CD4-positive, alpha-beta T cell treated with Interleukin-4 for 4 hours (primary cell): ENCODE data around the gene LPCAT2.
"Not testable (repeated sequence)": the region's sequence is repeated elsewhere in the genome, so short reads cannot be mapped to it uniquely, and the experiment has no call there.

Source experiments
- DNase-seq: peaks from one replicate; pipeline ENCODE4 v3.0.0-alpha.2; 2020

Gene LPCAT2

DNA sequence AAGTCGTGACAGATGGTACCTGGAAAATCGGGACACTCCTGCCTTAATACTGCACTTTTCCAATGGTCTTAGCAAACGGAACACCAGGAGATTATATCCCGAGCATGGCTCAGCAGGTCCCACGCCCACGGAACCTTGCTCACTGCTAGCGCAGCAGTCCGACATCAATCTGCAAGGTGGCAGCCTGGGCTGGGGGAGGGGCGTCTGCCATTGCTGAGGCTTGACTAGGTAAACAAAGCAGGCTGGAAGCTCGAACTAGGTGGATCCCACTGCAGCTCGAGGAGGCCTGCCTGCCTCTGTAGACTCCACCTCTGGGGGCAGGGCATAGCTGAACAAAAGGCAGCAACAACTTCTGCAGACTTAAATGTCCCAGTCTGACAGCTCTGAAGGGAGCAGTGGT is 106.8 kb downstream of the LPCAT2 start:
- DNase-seq: not testable (repeated sequence)

DNA sequence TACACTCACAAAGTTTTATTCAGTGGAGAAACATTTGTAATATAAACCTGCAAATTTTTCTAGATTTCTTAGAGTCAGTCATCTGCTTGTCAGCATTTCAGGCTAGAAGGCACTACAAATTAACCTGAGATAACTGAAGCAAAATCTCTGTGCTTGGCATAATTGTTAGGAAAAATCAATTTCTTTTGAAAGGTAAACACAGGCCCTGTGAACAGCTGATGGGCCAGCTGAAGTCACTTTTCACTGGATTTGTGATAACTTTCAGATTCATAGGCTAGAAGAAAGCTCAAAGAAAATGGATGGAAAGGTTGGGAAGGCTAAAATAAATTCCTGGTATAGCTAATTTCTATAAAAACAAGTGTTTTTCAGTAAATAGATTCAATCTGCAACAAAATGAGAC is 112.9 kb downstream of the LPCAT2 start:
- no peak for DNase-seq

DNA sequence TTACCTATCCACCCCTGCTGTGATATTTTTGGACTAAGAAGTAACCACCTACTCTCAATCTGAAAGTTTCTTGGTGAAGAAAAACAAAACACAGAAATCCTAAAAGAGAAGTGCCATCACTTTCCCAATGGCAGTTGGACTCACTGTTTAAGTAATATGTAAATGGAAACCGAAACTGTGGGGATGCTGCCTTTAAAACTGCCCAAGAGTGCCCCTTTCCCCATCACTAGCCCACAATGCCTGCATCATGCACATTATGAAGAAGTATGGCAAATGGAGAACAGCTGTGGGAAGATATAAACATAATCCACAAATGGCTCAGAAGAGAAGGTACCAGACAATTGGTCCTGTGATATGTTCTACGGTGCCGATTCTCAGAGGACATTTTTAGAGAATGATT is 113.4 kb downstream of the LPCAT2 start:
- no peak for DNase-seq

DNA sequence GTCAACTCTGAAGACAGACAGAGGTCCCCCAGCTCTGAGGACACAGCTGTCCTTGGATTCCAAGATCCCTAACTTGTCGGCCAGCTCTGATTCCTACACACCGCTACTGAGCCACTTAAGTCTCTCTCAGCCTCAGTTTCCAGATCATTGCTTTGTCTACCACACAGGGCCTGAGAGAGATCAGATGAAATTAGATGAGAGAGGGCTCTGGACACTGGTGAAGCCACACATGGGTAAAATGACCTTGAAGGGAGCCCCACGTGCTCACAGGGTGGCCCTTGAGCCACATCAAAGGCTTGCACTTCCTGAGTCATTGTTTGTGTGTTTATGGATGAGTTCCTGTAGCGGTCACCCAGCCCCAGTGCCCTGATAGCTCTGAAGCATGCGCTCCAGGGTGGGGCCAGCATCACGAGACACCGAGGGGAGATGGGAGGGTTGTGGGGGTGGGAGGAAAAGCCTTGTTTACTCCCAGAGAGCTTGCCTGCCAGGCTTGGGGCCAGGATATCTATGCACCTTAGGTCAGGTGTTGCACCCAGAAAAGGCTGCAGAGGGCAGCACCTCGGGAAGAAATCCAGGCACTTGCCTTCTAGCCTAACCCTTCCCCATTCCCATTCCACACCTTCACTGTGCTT is 114.2 kb downstream of the LPCAT2 start:
- no peak for DNase-seq

DNA sequence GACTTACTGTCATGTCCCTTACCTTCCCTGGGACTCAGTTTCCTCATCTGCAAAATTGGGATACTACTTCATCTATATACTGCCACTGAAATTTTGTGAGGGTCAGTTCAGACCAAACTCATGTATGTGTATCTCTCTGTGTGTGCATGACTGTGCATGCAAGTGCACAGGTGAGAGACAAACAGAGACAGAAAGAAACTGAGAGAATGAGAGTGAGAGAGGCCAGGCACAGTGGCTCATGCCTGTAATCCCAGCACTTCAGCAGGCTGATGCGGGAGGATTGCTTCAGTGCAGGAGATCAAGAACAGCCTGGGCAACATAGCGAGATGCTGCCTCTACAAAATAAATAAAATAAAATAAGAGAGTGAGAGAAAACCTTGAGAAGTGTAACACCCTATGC is 114.8 kb downstream of the LPCAT2 start:
- no peak for DNase-seq

DNA sequence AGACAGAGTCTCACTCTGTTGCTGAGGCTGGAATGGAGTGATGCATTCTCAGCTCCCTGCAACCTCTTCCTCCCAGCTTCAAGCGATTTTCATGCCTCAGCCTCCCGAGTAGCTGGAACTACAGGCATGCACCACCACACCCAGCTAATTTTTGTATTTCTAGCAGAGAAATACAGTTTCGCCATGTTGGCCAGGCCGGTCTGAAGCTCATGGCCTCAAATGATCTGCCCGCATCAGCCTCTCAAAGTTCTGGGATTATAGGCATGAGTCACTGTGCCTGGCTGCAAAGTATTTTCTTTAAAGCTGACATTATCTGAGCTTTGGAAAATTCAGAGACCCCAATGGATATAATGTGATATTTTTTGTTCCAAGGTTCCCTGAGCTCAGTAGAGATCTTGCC is 115.8 kb downstream of the LPCAT2 start:
- DNase-seq: no peak

DNA sequence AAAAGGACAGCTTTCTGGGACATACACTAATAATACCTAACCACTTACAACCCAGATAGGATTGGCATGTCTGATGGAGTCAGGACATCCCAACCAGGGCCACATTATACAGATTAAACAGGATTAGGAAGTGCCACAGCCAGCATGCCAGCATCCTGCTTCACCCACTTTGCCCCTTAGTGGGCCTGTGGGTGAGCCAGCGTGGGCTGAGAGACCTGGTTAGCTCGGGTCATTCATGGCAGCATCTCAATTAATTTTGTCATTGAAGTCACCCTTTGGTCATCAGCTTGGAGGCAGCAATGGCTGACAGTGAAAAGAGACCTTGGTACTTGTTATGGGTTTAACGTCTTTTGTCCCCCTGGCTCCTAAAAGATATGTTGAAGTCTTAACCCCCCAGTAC is 117.0 kb downstream of the LPCAT2 start:
- no peak for DNase-seq

DNA sequence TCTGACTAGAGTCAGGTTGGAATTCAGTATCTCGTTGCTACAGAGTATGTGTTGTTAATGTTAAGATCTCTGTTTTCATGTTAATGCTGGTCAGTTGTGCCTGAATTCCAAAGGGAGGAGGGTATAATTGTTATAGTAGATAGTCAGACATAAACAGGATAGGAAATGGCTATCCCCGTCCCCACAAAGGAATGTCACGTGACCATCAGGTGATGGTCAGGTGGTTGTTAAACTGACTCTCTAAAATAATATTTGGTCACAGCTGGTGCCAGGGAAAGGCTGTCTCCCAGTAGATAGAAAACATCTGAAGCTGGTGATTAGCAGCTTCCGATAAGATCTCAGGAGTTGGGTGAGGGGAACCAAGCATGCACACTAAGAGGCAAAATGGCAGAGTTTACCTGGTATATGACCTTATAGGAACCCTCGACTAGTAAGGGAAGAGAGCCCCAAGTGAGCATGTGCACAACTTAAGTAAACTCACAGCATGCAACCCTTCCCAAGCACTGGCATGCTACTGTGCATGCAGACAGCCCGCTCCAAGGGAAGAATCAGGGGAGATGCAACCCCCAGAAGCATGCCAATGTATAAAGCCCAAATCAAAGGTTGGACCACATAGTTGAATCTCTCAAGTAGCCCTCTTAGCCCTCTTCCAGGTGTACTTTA is 119.6 kb downstream of the LPCAT2 start:
- no peak for DNase-seq

DNA sequence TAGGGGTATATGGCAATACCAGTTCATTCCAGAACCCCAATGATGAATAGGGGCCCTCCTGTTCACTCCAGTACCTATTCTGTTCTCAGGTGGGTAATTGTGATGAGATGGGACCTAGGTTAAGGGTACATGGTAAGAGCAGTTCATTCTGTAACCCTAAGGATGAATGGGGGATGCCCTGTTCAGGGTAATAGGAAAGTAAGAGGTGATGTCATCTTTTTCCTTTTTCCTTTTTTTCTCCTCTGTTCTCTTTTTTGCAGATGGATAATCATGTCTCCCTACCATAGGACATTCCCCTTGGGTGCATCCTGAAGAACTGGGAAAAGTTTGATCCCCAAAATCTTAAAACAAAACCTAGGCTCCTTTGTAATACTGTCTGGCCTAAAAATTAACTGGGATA is 121.9 kb downstream of the LPCAT2 start:
- no peak for DNase-seq

DNA sequence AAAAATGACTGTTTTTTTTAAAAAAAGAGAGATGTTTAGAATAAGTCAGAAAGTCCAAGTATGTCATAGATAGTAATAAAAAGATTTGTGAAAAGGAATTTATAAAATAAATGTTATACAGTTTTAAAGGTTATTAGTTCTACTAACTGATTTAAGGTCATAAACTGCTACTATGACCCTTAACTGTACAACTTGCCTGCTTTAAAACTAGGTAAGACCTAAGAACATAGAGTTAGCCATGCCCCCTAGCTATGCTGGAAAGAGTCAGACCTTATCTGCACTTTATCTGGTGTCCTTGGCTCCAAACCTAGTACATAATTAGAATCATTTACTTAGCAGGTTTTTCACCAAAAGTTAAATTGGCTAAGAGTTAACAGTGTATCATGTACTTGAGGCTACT is 123.4 kb downstream of the LPCAT2 start:
- DNase-seq: no peak

DNA sequence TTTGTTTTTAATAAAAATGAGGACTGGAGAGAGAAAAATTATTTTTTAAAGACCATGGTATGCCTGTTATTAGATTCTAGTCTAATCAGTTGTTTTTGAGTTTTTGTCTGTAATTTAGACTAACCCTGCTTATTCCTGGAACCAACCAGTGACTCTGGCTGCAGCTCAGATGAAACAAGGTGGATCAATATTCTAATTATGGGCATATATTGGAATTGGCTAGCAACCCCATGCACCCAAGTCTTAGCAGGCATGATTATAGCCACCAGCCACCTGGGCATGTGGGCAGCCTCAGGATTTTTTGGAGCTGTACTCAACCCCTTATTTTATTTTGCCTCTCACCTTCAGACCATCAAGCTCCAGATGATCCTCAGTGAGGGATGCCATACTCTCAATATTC is 125.3 kb downstream of the LPCAT2 start:
- DNase-seq: no peak
